AG20443 (cell line): Measurements from ENCODE around the gene APOB.
A peak's percentile ranks its signal among the peaks of the same experiment; 100 is the strongest.

Source experiments
- DNase-seq: peaks from one replicate; pipeline ENCODE4 v3.0.0; 2012; ENCODE audit warnings: low spot score, mixed read lengths

Gene APOB

GRCh38 chr2:21043744-21044532, at the start of gene APOB:
Gene APOB (minus strand): TSS chr2:21044073. CDS start chr2:21043945, 128 bp downstream.
- DNase-seq = peak; percentile 11

GRCh38 chr2:21092308-21092869, 48.5 kb upstream of the APOB start:
- DNase-seq = no peak

- no peak for DNase-seq
Measured at GRCh38 chr2:21084401-21084800, 40.5 kb upstream of the APOB start.

DNA sequence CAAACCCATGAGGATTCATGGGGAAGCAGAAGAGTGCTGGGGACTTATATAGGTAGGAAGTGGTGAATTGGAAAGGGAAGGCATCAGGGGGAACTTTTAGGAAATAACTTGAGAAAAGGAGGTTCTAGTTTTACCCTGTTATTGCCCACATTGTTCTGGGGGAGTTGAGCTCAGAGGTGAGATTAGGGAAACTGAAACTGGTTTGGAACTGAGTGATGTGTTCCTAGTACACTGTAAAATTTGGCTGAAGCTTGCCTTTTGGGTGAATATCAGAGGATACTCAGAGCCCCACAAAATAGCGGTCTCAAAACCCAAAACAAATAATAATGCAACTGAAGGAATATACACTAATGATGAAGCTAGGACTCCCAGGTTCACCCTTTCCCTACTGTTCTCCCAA, 39.6 kb upstream of the APOB start:
- DNase-seq = no peak

DNA sequence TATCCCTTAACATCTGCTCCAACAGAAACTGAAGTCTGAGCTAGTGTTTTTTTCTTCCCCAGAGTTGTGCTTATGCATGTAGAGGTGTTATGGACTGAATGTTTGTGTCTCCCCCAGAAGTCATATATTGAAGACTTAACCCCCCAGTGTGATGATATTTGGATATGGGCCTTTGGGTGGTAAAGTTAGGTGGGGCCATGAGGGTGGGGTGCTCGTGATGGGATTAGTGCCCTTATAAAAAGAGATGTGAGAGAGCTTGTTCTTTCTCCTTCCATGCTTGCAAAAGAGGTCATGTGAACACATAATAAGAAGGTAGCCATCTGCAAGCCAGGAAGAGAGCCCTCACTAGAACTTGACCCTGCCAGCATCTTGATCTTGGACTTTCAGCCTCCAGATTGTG, 34.4 kb upstream of the APOB start:
- no peak for DNase-seq

DNA sequence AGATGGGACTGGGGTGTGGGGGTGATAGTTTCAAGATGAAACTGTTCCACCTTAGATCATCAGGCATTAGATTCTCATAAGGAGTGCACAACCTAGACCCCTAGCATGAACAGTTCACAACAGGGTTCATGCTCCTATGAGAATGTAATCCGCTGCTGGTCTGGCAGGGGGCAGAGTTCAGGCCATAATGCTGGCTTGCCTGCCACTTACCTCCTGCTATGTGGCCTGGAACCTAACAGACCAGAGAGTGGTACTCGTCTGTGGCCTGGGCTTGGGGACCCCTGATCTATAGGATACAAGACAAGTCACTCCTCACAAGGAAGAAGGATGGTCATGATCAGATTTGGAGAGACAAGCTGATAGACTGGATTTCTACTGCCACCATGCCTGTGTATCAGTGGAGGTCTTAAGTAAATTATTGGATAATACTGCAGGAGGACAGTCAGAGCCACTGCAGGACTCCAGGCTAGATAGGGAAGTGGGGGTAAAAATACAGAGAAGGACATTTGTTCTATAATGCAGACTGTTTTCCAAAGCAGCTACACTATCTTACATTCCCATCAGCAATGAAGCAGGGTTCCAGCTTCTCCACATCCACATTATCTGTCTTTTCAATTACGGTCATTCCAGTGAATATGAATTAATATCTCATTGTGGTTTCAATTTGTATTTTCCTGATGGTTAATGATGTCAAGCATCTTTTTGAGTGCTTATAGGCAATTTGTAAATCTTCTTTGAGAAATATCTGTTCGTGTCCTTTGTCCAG, 28.8 kb upstream of the APOB start:
- no peak for DNase-seq

DNA sequence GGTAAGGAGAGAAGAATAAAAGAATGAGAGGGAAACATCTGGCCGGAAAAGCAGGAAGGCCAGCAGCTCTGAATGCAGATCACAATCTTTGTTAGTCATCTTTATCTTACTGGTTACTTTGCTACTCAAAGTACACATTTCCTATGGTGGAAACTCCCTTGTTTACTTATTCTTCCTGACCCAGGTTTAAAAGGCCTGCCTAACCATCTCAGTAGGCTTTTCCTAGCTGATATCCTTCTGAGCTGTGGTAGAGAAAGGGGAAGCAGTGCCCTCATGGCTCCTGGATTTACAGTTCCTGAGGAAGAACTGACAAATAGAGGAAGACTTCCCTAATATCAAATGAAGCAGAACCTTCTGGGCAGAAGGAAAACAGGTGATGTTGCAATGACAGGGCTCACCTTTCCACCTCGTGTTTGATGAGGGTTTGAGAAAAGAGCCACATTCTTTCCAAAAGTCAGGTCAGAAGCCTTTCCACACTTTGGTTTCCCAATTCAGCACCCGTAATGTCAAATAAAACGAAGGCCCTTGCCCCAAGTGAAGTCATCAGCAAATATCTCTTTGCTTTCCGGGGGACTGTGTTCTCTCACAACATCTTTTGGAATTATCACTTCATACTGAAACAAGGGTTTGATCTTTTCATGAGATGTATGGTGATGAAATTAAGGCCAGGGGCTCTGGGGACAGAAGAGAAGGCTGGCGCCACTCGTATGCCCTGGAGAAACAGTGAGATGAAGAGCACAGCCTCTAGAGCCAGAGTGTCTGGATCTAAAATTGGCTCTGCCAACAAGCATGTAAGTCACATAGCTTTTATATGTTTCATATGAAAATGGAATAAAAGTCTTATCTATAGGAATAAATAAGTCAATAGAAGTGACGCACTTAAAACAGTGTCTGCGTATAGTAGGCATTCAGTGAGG, 26.7 kb upstream of the APOB start:
- DNase-seq = no peak

DNA sequence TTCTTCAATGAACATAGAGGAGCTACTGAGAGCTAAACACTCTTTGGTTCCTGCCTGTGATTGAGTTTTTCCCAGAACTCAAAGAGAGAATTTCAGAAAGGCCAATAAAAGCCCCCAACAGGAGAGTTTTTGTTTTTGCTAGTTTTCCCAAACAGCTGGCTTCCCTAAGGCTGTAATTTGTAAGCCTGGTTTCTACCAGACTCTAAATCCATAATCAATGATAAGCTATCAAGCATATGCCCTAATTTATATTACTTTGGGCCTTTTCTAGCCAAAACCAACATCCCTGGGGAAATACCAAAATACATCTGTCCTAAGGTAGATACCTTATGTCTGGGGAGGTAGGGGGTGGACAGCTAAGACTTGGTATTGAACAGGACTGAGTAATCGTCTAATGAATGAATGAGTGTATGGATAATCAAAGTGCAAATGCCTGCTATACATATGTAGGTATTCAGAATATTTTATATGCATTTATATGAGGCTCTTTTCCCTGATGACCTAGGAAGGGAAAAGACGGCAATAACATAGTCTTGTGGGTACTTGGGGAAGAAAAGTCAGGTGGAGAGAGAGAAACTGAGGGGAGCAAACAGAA, 26.0 kb upstream of the APOB start:
- DNase-seq = no peak

DNA sequence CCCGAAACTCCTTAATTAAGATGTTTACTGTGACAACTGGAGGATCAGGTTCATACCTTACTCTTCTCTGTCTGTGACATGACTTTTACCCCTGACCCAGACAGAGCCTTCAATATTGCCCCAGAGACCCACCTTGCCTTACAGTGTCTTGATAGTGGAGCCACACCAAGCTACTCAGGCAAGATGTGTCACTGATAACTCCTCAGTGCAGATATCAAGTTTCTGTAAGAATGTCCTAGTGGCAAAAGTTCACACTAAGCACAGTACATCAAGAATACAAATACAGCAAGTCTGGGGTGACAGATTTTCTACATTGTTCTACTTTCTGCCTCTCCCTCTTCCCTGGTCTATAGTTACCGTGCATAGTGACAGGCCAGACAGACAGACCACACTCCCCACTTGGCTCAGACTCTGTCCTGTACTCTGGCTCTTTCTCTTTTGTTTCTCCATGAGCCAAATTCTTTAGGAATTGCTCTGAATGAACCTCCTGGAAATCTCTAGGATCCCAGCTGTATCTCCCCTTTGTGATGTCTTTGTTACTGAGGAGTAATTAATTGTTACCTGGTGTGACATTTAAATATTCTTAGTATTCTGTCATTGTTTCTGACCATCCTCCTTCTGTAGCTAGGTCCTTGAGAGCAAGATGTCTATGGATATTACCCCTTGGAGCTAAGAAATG, 24.1 kb upstream of the APOB start:
- no peak for DNase-seq

DNA sequence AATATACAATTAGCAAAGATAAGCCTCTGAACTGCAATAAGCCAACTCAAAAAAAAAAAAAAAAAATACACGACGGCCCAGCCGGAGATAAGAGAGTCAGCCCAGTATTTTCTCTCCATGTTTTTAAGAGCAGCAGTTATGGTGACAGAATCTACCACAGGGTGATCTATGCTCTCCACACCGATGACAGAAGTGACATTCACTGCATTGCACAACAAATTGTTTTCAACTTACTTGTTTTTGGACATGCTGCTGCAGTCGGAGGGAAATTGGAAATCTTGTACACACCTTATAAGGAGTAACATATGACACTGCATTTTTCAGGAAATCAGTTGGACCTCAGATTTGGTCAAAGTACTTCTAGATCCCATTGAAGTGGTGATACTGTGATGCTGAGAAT, 23.3 kb upstream of the APOB start:
- DNase-seq = no peak

- no peak for DNase-seq
Measured at GRCh38 chr2:21059885-21060610, 16.2 kb upstream of the APOB start.

DNA sequence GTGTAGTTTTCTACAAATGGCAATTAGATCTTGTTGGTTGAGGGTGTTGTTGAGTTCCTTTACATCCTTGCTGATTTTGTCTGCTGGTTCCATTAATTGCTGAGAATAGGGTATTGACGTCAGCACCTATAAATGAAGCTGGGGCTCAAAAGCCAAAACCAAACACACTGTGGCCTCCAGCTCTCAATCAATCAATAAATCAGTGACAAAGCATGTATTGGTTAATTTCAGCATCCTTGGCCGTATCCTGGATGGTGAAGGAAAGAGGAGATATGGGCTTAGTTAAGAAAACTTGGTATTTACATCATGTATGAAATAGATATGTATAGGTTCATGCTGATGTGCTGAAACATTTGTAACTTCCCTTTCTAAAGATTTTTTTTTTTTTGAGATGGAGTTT, 13.2 kb upstream of the APOB start:
- no peak for DNase-seq

DNA sequence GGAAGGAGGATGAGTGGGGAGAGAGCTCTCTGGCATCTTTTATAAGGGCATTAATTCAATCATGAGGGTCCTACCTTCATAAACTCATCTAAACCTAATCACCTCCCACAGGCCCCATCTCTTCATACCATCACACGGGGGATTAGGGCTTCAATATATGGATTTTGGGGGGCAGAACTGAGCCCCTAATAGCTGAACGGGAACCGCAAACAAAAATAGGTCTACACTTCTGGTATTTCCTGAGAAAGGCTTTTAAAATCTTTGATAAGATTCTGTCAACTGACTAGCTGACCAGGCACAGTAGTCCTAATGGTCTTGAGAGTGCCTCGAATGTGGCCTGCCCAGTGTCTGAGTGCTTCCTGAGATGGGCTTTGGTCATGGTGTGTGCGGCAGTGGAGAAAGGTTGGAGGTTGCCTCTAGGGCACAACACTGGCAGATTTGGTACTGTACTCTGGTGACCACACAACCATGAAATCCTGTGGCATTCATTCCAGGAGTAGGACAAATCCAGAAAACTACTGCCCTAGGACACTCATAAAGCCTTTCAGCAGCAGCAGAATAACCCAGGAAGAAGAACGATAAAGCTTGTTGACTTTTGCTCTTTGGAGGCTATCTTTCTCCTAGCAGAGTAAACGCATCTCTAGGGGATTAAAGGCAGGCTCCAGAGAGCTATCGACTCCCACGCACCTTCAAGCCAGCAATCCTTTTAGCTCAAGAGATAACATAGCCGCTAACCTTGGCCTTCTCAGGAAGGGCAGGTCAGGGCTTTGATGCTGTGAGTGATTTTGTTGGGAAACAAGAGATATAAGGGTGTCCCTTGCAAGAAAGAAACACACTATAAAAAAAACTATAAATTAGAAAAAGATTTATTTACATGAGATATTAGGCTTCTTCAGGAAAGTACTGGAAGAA, 12.3 kb upstream of the APOB start:
- DNase-seq = no peak

DNA sequence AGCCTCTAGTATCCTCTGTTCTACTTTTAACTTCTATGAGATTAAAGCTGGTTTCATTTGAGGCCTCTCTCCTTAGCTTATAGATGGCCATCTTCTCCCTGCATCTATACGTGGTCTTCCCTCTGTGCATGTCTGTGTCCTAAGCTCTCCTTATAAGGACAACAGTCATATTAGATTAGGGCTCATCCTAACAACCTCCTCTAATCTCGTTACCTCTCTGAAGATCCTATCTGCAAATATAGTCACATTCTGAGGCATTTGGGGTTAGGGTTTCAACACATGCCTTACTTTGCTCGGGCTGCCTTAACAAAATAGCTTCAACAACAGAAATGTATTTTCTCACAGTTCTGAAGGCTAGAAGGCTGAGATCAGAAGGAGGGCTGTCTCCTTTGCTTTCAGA, 11.6 kb upstream of the APOB start:
- DNase-seq = no peak

- no peak for DNase-seq
Measured at GRCh38 chr2:21054011-21054410, 10.1 kb upstream of the APOB start.

GRCh38 chr2:21052044-21052443, 8.2 kb upstream of the APOB start:
- DNase-seq = no peak

- DNase-seq = no peak
Measured at GRCh38 chr2:21050164-21050563, 6.3 kb upstream of the APOB start.

DNA sequence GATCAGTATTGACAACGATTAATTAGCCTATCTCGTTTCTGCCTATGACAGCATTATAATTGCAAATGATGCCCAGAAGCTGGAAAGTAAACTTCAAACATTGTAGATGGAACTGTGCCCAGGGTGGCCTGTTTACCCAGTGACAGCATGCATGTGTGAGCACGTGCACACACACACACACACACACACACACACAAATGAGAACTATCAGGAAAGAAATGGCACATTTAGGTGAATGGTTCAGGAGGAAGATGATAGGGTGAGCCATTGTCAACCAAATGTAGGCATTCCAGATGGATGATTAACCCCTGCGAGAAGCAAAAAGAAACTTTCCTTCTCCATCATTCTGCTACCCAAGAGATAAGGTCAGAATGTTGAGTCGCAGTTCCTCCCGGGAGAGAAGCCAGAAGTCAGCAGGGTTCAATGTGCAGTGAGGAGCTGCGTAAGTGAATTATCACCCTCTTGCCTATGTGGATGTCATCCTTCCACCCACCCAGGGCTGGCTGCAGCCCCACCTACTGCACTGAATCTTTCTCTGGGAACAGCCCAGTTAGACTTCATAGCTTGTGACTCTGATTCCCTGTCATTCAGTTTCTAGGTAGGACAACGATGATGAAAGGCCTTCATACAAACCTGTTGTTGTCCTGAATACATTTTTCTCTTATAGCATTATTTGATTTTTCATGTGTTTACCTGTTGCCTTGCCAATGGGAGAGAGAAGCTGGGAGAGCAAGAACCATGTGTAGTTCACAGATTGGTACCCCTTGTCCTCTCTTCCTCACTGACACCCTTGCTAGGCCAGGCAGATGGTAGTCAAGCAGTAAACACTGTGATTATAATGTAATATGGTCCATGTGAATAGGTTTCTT, 3.5 kb upstream of the APOB start:
- no peak for DNase-seq
